ENCODE results near the gene RER1.
A peak's percentile ranks its signal among the peaks of the same experiment; 100 is the strongest.
"Not testable (repeated sequence)": the region's sequence is repeated elsewhere in the genome, so short reads cannot be mapped to it uniquely, and the experiment has no call there.

The RER1 gene

DNA sequence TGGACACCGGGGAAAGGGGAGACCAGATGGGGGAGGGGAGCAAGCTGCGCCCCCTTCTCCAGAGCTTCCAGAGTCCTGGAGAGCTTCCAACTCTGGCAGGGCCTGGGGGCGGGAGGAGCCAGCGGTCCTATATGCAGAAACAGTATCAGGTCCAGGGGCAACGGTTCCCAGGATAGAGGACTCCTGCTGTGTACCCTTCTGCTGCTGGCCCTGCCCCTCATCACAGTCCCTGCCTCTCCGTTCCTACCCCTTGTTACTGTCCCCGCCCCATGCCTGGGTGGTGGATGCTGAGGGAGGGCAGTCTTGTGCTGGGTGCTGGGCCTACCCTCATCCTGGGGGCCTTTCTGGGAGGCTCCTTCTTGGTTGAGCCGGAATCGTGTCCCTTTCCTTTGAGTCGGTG is 39.9 kb downstream of the RER1 start:
- no peak for DNase-seq

- no peak for DNase-seq
Measured at GRCh38 chr1:2432441-2432844, 40.8 kb downstream of the RER1 start.

- DNase-seq = no peak
Measured at GRCh38 chr1:2433196-2433595, 41.6 kb downstream of the RER1 start.

DNA sequence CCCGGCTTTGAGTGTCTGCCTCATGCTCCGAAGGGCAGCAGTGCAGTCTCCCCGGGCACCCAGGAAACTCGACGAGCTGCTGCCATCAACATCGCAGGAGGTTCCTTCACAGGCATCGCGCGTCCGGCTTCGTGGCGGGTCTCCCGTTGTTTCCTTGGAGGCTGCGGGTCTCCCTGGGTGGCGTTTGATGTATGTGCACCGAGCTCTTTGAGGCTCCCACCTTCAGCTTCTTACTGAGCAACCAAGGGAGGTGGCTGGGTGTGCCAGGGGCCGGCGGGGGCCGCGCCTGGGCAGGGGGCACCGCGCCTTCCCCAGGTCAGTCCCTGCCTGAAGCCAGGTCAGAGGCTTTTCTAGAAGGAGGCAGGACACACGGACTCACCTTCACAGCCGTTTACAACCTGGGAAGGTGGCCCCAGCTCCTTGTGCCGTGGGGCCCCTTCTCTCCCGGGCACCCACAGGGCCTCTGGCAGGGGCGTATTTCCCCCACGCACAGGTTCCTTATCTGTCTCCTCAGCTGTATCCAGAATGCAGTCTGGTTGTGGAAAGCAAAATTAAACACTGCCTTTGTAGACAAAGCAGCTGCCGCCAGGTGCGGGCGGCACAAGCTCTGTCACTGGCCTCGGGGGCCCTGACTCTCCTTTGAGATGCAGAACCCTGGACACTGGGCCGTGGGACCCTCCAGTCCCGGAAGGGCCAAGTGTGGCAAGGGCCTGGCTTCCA is 42.5 kb downstream of the RER1 start:
- DNase-seq = no peak

GRCh38 chr1:2435091-2435490 is 43.5 kb downstream of the RER1 start:
- DNase-seq = no peak

- no peak for DNase-seq
Measured at GRCh38 chr1:2435746-2436355, 44.2 kb downstream of the RER1 start.

GRCh38 chr1:2436876-2437275 is 45.2 kb downstream of the RER1 start:
- no peak for DNase-seq

- DNase-seq = no peak
Measured at GRCh38 chr1:2437617-2438016, 46.0 kb downstream of the RER1 start.

- DNase-seq = no peak
Measured at GRCh38 chr1:2438038-2438437, 46.4 kb downstream of the RER1 start.

GRCh38 chr1:2438641-2439040 is 47.0 kb downstream of the RER1 start:
- no peak for DNase-seq

DNA sequence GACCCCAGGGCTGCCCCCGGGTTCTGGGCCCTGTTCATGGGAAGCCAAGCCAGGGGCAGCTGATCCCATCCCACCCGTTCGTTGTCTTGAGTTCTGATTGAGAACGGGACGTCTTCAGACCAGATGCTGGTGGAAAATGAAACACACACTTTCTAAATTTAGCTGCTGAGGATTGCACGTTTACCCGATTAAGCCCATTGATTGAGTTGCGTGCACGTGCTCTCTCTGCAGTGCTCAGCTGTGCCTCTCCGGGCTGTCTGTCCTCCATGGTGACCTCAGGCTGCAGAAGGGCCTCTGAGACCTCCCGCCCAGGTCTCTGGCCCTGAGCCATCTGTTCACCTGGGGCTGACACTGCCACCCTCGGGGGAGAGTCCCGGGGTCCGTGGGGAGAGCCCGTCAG is 47.7 kb downstream of the RER1 start:
- DNase-seq = peak; percentile 7

DNA sequence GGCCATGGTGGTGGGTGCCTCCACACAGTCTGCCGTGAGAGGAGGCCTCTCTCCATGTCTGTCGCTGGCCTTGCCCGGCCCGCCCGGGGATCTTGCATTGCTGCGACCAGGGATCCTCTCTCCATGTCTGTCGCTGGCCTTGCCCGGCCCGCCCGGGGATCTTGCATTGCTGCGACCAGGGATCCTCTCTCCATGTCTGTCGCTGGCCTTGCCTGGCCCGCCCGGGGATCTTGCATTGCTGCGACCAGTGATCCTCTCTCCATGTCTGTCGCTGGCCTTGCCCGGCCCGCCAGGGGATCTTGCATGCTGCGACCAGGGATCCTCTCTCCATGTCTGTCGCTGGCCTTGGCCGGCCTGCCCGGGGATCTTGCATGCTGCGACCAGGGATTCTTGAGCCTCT is 48.7 kb downstream of the RER1 start:
- DNase-seq = not testable (repeated sequence)

GRCh38 chr1:2441746-2442145 is 50.1 kb downstream of the RER1 start:
- DNase-seq = no peak

- DNase-seq = no peak
Measured at GRCh38 chr1:2442661-2443060, 51.0 kb downstream of the RER1 start.

DNA sequence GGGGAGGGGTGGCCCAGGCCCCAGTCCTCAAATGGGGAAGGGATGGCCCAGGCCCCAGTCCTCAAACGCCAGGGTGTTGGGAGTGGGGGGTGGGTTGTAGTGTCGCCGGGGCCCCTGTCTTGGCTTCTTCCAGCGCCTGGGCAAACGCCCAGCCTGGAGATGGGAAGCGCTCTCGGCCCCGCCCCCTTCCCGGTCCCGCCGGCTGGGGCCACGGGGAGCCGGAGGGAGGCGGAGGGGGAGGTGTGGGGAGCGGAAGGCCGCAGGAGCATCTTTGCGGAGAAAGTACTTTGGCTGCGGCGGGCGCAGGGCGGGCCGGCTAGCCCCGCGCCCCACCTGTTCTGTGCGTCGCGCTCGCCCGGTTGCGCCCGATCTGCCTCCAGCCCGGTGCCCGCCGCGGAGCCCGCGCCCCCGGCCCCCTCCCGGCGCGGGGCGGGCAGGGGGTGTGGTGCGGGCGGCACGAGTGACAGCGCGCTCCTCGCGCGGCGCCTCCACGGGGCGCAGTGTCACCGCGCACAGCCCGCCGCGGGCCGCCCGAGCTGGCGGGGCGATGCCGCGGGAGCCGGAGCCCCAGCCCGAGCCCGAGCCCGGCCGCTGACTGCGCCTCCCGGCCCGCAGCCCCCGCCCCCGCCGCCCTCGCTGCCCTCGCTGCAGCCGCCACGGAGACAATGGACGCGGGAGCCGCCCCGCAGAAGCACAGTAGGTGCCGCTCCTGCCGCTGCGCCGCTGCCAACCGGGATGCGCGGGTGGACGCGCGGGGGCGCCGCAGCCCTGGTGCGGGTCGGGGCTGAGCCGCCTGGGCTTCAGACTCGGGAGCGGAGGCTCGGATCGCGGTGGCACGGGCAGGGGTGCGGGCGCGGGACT is 51.9 kb downstream of the RER1 start:
- DNase-seq = no peak

DNA sequence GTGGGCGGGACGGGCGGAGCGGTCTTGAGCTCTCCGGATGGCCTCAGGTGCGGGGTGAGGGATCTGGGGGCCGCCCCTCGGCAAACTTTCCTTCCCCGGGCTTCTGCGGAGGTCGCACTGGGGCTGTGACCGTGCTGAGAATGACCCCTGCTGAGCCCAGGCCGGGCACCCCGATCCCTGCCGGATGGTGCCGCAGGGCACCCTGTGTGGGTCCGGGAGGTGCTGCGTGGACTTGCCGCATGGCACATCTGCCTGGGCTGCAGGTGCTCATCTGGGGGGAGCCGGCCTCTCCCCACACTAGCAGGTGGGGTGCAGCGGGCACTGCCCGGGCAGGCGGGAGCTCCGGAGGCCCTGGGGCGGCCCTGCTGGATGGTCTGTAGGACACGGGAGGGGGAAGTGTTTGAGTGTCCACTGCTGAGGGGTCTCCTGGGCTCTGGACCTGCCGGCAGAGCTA is 52.5 kb downstream of the RER1 start:
- DNase-seq = no peak

GRCh38 chr1:2445162-2445822 is 53.7 kb downstream of the RER1 start:
- no peak for DNase-seq

DNA sequence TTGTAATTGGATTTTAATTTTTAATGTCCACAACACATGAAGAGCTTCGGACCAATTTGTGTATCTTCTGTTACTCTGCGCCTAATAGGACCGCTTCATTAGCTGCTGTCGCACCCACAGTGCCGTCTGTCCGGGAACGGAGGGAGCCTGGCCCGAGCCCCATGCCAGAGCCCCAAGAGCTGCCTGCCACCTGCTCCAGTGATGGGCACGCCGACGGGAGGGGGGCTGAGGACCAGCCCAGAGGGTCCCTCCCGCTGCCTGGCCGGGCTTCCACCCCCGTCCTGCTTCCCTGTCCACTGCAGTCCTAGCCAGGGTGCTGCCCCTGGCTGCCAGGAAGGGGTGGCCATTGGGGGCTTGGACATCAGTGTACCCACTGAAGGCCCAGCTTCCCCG is 54.2 kb downstream of the RER1 start:
- DNase-seq = no peak

- DNase-seq = no peak
Measured at GRCh38 chr1:2446394-2446793, 54.8 kb downstream of the RER1 start.

DNA sequence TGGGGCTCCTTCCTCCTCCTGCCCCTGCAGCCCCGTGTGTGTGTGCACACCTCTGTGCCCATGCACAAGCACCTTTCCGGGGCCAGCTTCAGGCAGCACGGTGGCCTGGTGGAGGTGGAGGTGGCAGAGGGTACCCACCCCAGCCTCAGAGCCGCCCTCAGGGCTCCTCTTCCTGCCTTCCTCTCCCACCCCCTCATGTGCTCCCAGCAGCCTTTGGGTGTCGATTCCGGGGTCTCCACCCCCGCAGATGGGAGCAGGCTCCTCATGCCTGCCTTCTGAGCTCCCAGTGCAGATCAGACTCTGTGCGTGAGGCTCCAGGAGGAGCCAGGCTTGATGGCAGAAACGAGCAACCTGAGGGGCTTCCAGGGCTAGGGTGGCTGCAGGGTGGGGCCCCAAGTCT is 55.2 kb downstream of the RER1 start:
- DNase-seq = no peak

GRCh38 chr1:2447276-2448097 is 55.8 kb downstream of the RER1 start:
- no peak for DNase-seq

DNA sequence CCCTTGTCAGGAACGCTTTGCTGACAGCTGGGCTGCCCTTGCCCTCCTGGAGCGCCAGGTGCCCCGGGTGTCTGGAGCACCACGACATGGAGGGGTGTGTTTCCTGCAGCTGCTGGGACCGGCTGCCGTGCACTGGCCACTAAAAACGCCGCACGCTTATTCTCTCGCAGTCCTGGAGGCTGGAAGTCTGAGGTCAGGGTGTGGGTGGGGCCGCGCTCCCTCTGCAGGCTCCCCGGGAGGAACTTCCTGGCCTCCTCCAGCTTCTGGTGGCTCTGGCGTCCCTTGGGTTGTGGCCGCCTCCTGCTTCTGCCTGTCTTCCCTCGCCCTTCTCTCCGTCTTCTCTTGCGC is 56.4 kb downstream of the RER1 start:
- DNase-seq = peak; percentile 14

Measured in MV-4-11 (cell line).